ENCODE results near the gene GALNT15.

GALNT15 gene

GRCh38 chr3:16257309-16257708 lies 82.8 kb downstream of the GALNT15 start:
- Histone ChIP-seq H3K27ac (ENCODE audit: poor library complexity, severe bottlenecking) (no peak overlapping the region), H3K4me1 (ENCODE audit: insufficient read depth, poor library complexity, severe bottlenecking) (no peaks in the 10 kb centered on the region), H3K27me3 (ENCODE audit: insufficient read depth, poor library complexity, severe bottlenecking) (no peaks in the 10 kb centered on the region), H3K9me3 (ENCODE audit: severe bottlenecking) (no peaks in the 10 kb centered on the region), H3K36me3 (ENCODE audit: low read depth) (peaks cover 38% of the 10 kb centered on the region), H3K4me3 (ENCODE audit: severe bottlenecking) (no peak overlapping the region)
- no peak for DNase-seq (ENCODE audit: low spot score)
- no peak for ATAC-seq (ENCODE audit: low read depth)
- TF ChIP-seq CTCF (IDR thresholded peaks at IDR 0.05; ENCODE audit: poor library complexity, severe bottlenecking): no peak

GRCh38 chr3:16258177-16258576 lies 83.7 kb downstream of the GALNT15 start:
- DNase-seq (ENCODE audit: low spot score) (no peak), ATAC-seq (ENCODE audit: low read depth) (no peak)
- Histone ChIP-seq H3K4me1 (ENCODE audit: insufficient read depth, poor library complexity, severe bottlenecking) (no peaks in the 10 kb centered on the region), H3K27ac (ENCODE audit: poor library complexity, severe bottlenecking) (no peak overlapping the region), H3K27me3 (ENCODE audit: insufficient read depth, poor library complexity, severe bottlenecking) (no peaks in the 10 kb centered on the region), H3K4me3 (ENCODE audit: severe bottlenecking) (no peak overlapping the region), H3K36me3 (ENCODE audit: low read depth) (peaks cover 47% of the 10 kb centered on the region), H3K9me3 (ENCODE audit: severe bottlenecking) (no peaks in the 10 kb centered on the region)
- no peak for TF ChIP-seq CTCF (IDR thresholded peaks at IDR 0.05; ENCODE audit: poor library complexity, severe bottlenecking)

- Histone ChIP-seq H3K36me3 (ENCODE audit: low read depth) (peaks cover 48% of the 10 kb centered on the region), H3K27me3 (ENCODE audit: insufficient read depth, poor library complexity, severe bottlenecking) (no peaks in the 10 kb centered on the region), H3K9me3 (ENCODE audit: severe bottlenecking) (no peaks in the 10 kb centered on the region), H3K27ac (ENCODE audit: poor library complexity, severe bottlenecking) (no peak overlapping the region), H3K4me3 (ENCODE audit: severe bottlenecking) (no peak overlapping the region), H3K4me1 (ENCODE audit: insufficient read depth, poor library complexity, severe bottlenecking) (no peaks in the 10 kb centered on the region)
- TF ChIP-seq CTCF (IDR thresholded peaks at IDR 0.05; ENCODE audit: poor library complexity, severe bottlenecking): no peak
- no peak for ATAC-seq (ENCODE audit: low read depth)
- DNase-seq (ENCODE audit: low spot score): no peak
Measured at GRCh38 chr3:16258866-16259265, 84.4 kb downstream of the GALNT15 start.

GRCh38 chr3:16260046-16260445 lies 85.6 kb downstream of the GALNT15 start:
- no peak overlapping the region for H3K27ac ChIP-seq (ENCODE audit: poor library complexity, severe bottlenecking)
- no peaks in the 10 kb centered on the region for H3K4me1 ChIP-seq (ENCODE audit: insufficient read depth, poor library complexity, severe bottlenecking)
- no peak for ATAC-seq (ENCODE audit: low read depth)
- DNase-seq (ENCODE audit: low spot score): no peak
- H3K27me3 ChIP-seq (ENCODE audit: insufficient read depth, poor library complexity, severe bottlenecking): no peaks in the 10 kb centered on the region
- peaks cover 48% of the 10 kb centered on the region for H3K36me3 ChIP-seq (ENCODE audit: low read depth)
- TF ChIP-seq CTCF (IDR thresholded peaks at IDR 0.05; ENCODE audit: poor library complexity, severe bottlenecking): no peak
- H3K4me3 ChIP-seq (ENCODE audit: severe bottlenecking): no peak overlapping the region
- H3K9me3 ChIP-seq (ENCODE audit: severe bottlenecking): no peaks in the 10 kb centered on the region

- ATAC-seq (ENCODE audit: low read depth): no peak
- no peaks in the 10 kb centered on the region for H3K9me3 ChIP-seq (ENCODE audit: severe bottlenecking)
- no peaks in the 10 kb centered on the region for H3K27me3 ChIP-seq (ENCODE audit: insufficient read depth, poor library complexity, severe bottlenecking)
- TF ChIP-seq CTCF (IDR thresholded peaks at IDR 0.05; ENCODE audit: poor library complexity, severe bottlenecking): no peak
- H3K27ac ChIP-seq (ENCODE audit: poor library complexity, severe bottlenecking): no peak overlapping the region
- no peak for DNase-seq (ENCODE audit: low spot score)
- H3K4me1 ChIP-seq (ENCODE audit: insufficient read depth, poor library complexity, severe bottlenecking): peaks cover 6% of the 10 kb centered on the region
- H3K4me3 ChIP-seq (ENCODE audit: severe bottlenecking): no peak overlapping the region
- peaks cover 48% of the 10 kb centered on the region for H3K36me3 ChIP-seq (ENCODE audit: low read depth)
Measured at GRCh38 chr3:16262174-16262573, 87.7 kb downstream of the GALNT15 start.

Measured in RWPE2 (cell line).